Suprapubic skin (tissue), 4 donors: ENCODE data around the gene SORCS3. TPM values are rescaled to one million over a fixed set of nuclear protein-coding genes. Genes with fewer than 3 reads are reported as not detected.

Experiments
- DNase-seq, 2 donors: peaks; one replicate each; pipeline ENCODE4 v3.0.0-alpha.2; 2019; ENCODE audit warnings: low spot score in 2 of 2
- H3K27ac ChIP-seq: fragments of 200-600 bp; sonication (generic); one replicate; pipeline ENCODE4 v1.5.1; 2019
- H3K27me3 ChIP-seq: fragments of 200-600 bp; sonication (generic); one replicate; pipeline ENCODE4 v1.5.1; 2019
- H3K36me3 ChIP-seq: fragments of 200-600 bp; sonication (generic); one replicate; pipeline ENCODE4 v1.5.1; 2019
- H3K4me1 ChIP-seq: fragments of 200-600 bp; sonication (generic); one replicate; pipeline ENCODE4 v1.5.1; 2019
- H3K4me3 ChIP-seq: fragments of 200-600 bp; sonication (generic); one replicate; pipeline ENCODE4 v1.5.1; 2019; ENCODE audit warnings: mild to moderate bottlenecking
- H3K9me3 ChIP-seq: fragments of 200-600 bp; sonication (generic); one replicate; pipeline ENCODE4 v1.5.1; 2019
- CTCF ChIP-seq, 2 donors: fragments of 200-600 bp in 1 of 2; fragments of 450-650 bp in 1 of 2; sonication (generic) in 1 of 2; IDR thresholded peaks; one replicate each; pipeline ENCODE4 v1.5.1; 2016 to 2019; ENCODE audit warnings: antibody characterized with exemption in 2 of 2, mild to moderate bottlenecking in 1 of 2, moderate library complexity in 1 of 2
- EP300 ChIP-seq: sonication (generic); formaldehyde crosslinking; IDR thresholded peaks from one replicate; pipeline ENCODE4 v1.6.1; 2017; ENCODE audit warnings: antibody characterized with exemption
- POLR2A ChIP-seq, 2 donors: fragments of 450-650 bp; IDR thresholded peaks; one replicate each; pipeline ENCODE4 v1.6.1; 2017; ENCODE audit warnings: antibody characterized with exemption in 2 of 2, mild to moderate bottlenecking in 2 of 2, moderate library complexity in 2 of 2
- POLR2AphosphoS5 ChIP-seq, 3 donors: sonication (generic); formaldehyde crosslinking; IDR thresholded peaks; one replicate each; pipeline ENCODE4 v1.6.1; 2017; ENCODE audit warnings: antibody characterized with exemption in 3 of 3
- WGBS: methylation state at CpG from one replicate; pipeline ENCODE4 v1.1.5; 2018; 5-methylcytosine and 5-hydroxymethylcytosine counted together
- total RNA-seq, 4 donors: library from RNA; depleted of rRNA; stranded (reverse); fragments of >200 nt; gene quantifications; one replicate each; pipeline ENCODE4 v1.1.0, GENCODE V29; 2016

SORCS3 gene
- total RNA-seq, 4 donors from 2014 or later: 0.16 to 0.19 (median 0.18) TPM

GRCh38 chr10:105279101-105279500 is 638.0 kb downstream of the SORCS3 start:
- Histone ChIP-seq H3K4me1 (no peaks in the 10 kb centered on the region), H3K9me3 (no peaks in the 10 kb centered on the region), H3K27ac (no peak overlapping the region), H3K27me3 (no peaks in the 10 kb centered on the region), H3K4me3 (no peak overlapping the region), H3K36me3 (no peaks in the 10 kb centered on the region)
- DNase-seq: no peak
- no peak for TF ChIP-seq CTCF (IDR thresholded peaks at IDR 0.05)
- TF ChIP-seq EP300: no peak
- no peak for TF ChIP-seq POLR2A (IDR thresholded peaks at IDR 0.05)
- no peak for TF ChIP-seq POLR2AphosphoS5 (IDR thresholded peaks at IDR 0.05)

GRCh38 chr10:105280895-105281294 is 639.8 kb downstream of the SORCS3 start:
- Histone ChIP-seq H3K4me3 (no peak overlapping the region), H3K4me1 (no peaks in the 10 kb centered on the region), H3K27me3 (no peaks in the 10 kb centered on the region), H3K27ac (no peak overlapping the region), H3K9me3 (no peaks in the 10 kb centered on the region), H3K36me3 (no peaks in the 10 kb centered on the region)
- 69% methylated on average over 1 of the region's 1 CpG for WGBS
- TF ChIP-seq POLR2A (IDR thresholded peaks at IDR 0.05) (no peak), EP300 (no peak), POLR2AphosphoS5 (IDR thresholded peaks at IDR 0.05) (no peak), CTCF (IDR thresholded peaks at IDR 0.05) (no peak)
- DNase-seq: no peak

DNA sequence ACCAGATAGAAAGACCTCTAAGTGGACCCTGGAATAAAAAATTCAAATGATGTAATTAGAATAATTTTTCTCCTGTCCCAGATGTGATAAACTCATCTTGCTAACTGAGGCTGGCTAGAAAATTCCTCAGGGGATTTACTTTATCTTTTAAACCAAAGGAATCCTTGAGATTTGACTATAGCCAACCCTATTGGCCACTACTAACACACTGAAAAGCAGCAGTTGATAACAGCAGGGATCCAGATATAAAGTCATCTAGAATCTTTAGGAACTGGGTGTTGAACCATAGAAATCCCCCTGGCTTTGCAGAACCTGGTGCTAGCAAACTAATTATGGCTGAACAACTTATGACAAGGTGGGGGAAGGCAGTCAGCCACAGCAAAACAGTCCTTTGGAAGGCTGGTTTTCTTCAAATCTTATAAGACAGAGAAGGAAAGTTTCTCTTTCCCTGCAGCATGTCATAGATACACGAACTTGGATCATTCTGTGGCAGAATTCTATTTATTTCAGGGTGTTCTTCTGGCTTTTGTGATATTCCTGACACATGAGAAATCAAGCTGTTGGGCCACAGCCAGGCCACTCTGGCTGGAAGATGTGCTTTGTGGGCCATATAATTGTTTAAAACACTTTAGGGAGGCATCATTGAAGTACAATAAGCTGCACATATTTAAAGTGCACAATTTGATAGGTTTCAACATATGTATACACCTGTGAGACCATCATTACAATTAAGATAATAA is 643.6 kb downstream of the SORCS3 start:
- no peaks in the 10 kb centered on the region for H3K27me3 ChIP-seq

DNA sequence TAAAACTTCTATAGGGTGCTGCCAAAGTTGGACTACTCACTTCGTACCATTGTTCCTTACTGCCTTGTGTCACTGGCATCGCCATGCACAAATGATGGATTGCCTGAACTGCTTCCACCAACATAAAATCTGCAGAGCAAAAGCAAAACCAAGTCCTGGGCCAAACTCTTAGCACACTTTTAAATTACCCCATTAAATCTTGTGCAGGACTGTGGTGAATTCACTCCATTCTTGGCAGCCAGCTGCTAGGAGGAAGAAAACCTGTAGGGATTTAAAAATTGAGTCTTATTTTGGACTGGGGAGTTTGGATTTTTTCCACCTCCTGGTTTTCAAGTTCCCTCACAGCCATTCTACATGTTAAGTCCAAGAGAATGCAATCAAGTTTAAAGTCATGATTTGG is 646.9 kb downstream of the SORCS3 start:
- Histone ChIP-seq H3K4me1 (no peaks in the 10 kb centered on the region), H3K9me3 (no peaks in the 10 kb centered on the region), H3K27me3 (no peaks in the 10 kb centered on the region), H3K4me3 (no peak overlapping the region), H3K27ac (no peak overlapping the region), H3K36me3 (no peaks in the 10 kb centered on the region)
- no peak for DNase-seq
- 33% methylated on average over 2 of the region's 2 CpGs for WGBS
- TF ChIP-seq CTCF (IDR thresholded peaks at IDR 0.05) (no peak), EP300 (no peak), POLR2AphosphoS5 (IDR thresholded peaks at IDR 0.05) (no peak), POLR2A (IDR thresholded peaks at IDR 0.05) (no peak)

More for the DNA sequence above, 643.6 kb downstream of the SORCS3 start:
- no peak for DNase-seq
- no peaks in the 10 kb centered on the region for H3K9me3 ChIP-seq
- TF ChIP-seq CTCF (IDR thresholded peaks at IDR 0.05) (no peak), EP300 (no peak), POLR2A (IDR thresholded peaks at IDR 0.05) (no peak), POLR2AphosphoS5 (IDR thresholded peaks at IDR 0.05) (no peak)
- H3K27ac ChIP-seq: no peak overlapping the region
- H3K4me3 ChIP-seq: no peak overlapping the region
- 26% methylated on average over 1 of the region's 1 CpG for WGBS
- no peaks in the 10 kb centered on the region for H3K4me1 ChIP-seq
- no peaks in the 10 kb centered on the region for H3K36me3 ChIP-seq

GRCh38 chr10:105288613-105289012 is 647.5 kb downstream of the SORCS3 start:
- Histone ChIP-seq H3K4me1 (no peaks in the 10 kb centered on the region), H3K27ac (no peak overlapping the region), H3K27me3 (no peaks in the 10 kb centered on the region), H3K4me3 (no peak overlapping the region), H3K36me3 (no peaks in the 10 kb centered on the region), H3K9me3 (no peaks in the 10 kb centered on the region)
- DNase-seq: no peak
- TF ChIP-seq POLR2A (IDR thresholded peaks at IDR 0.05): no peak

DNA sequence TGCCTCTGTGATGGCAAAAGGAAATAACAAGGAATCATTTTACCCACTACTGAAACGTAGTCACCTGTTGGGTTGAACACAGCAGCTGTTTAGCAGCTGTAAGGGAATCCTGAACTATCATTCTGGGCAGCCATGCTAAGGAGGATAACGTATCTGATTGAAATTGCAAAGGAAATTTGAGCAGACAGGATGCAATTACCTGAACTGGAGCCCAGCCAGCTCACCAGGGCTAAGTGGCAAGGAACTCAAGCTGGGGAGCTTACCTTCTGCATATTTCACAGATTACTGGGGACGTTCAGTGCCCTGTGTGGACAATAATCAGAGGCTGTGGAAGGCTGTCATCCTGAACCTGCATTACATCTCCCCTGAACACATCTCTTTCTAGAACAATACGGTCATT is 650.5 kb downstream of the SORCS3 start:
- Histone ChIP-seq H3K36me3 (no peaks in the 10 kb centered on the region), H3K27ac (no peak overlapping the region), H3K4me3 (no peak overlapping the region), H3K9me3 (peaks cover 4% of the 10 kb centered on the region), H3K4me1 (no peaks in the 10 kb centered on the region), H3K27me3 (no peaks in the 10 kb centered on the region)
- no peak for DNase-seq
- 30% methylated on average over 4 of the region's 4 CpGs for WGBS
- no peak for TF ChIP-seq EP300
- TF ChIP-seq POLR2A (IDR thresholded peaks at IDR 0.05): no peak
- TF ChIP-seq CTCF (IDR thresholded peaks at IDR 0.05): no peak
- no peak for TF ChIP-seq POLR2AphosphoS5 (IDR thresholded peaks at IDR 0.05)
